HG03460 (cell line): ENCODE data around the gene MAGI2.

Source experiments
- ATAC-seq: cut with Tn5 transposase; IDR thresholded peaks from one replicate; pipeline ENCODE4 v1.9.1; 2021; ENCODE audit not compliant: unreplicated experiment

MAGI2 gene

GRCh38 chr7:78213402-78213801 is 1240.1 kb downstream of the MAGI2 start:
- no peak for ATAC-seq

- no peak for ATAC-seq
Observed at GRCh38 chr7:78212476-78213060, 1240.9 kb downstream of the MAGI2 start.

- no peak for ATAC-seq
Observed at GRCh38 chr7:78207269-78207668, 1246.2 kb downstream of the MAGI2 start.

- ATAC-seq = no peak
Observed at GRCh38 chr7:78206769-78207168, 1246.7 kb downstream of the MAGI2 start.

- no peak for ATAC-seq
Observed at GRCh38 chr7:78203042-78203720, 1250.3 kb downstream of the MAGI2 start.

- no peak for ATAC-seq
Observed at GRCh38 chr7:78198756-78199155, 1254.7 kb downstream of the MAGI2 start.

GRCh38 chr7:78197447-78197846 is 1256.0 kb downstream of the MAGI2 start:
- no peak for ATAC-seq

GRCh38 chr7:78195281-78195680 is 1258.2 kb downstream of the MAGI2 start:
- no peak for ATAC-seq

- ATAC-seq = no peak
Observed at GRCh38 chr7:78194611-78195010, 1258.9 kb downstream of the MAGI2 start.

- ATAC-seq = no peak
Observed at GRCh38 chr7:78191475-78192079, 1261.9 kb downstream of the MAGI2 start.

GRCh38 chr7:78189762-78190161 is 1263.7 kb downstream of the MAGI2 start:
- ATAC-seq = no peak

GRCh38 chr7:78185149-78185745 is 1268.2 kb downstream of the MAGI2 start:
- ATAC-seq = no peak

GRCh38 chr7:78184299-78184698 is 1269.2 kb downstream of the MAGI2 start:
- no peak for ATAC-seq

- no peak for ATAC-seq
Observed at GRCh38 chr7:78179827-78180477, 1273.5 kb downstream of the MAGI2 start.

GRCh38 chr7:78179211-78179610 is 1274.3 kb downstream of the MAGI2 start:
- no peak for ATAC-seq

GRCh38 chr7:78178319-78178718 is 1275.1 kb downstream of the MAGI2 start:
- no peak for ATAC-seq

- ATAC-seq = no peak
Observed at GRCh38 chr7:78176171-78176570, 1277.3 kb downstream of the MAGI2 start.

- no peak for ATAC-seq
Observed at GRCh38 chr7:78175330-78176100, 1278.0 kb downstream of the MAGI2 start.

GRCh38 chr7:78173666-78174065 is 1279.8 kb downstream of the MAGI2 start:
- ATAC-seq = no peak

- no peak for ATAC-seq
Observed at GRCh38 chr7:78172933-78173591, 1280.4 kb downstream of the MAGI2 start.
